ENCODE measurements around the gene NEK9. TPM values are rescaled to one million over a fixed set of nuclear protein-coding genes. Genes with fewer than 3 reads are reported as not detected.

Gene NEK9
- total and polyA plus RNA-seq, 2 donors (not counting 3 experiments of a cell fraction or from before 2014, with no cell fraction given), result 22.1 to 65.1 TPM

DNA sequence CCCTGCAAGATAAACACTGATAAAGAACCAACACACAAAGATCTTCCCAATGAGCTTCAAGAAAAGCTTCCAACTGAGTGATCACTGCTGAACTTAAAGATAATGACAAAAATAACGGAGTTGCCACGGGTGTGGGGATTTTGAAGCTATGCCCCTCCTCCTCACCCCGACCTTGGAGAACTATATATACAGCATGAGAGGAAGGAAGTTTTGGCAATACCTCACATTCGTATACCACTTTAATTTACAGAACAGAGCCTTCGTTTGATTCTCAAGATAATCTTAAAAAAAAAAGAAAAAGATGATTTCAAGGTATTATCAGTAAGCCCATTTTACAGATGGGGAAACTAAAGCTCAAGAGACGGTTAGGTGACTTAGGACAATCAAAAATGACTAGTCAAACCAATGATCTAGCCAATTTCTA lies 715 bp downstream of the NEK9 start:
- Histone ChIP-seq H3K4me2 (ENCODE audit: insufficient read depth, low read length) (peak overlapping the region; percentile 93), H3K9me3 (replicated peaks; ENCODE audit: control insufficient read depth, insufficient read depth, low read length) (no peaks in the 10 kb centered on the region), H3K27me3 (ENCODE audit: control insufficient read depth in 2 of 2, insufficient read depth in 2 of 2, low read length in 2 of 2) (no peaks in the 10 kb centered on the region), H3K36me3 (ENCODE audit: control insufficient read depth in 2 of 2, extremely low read depth in 1 of 2, insufficient read depth in 2 of 2, low read length in 2 of 2) (peaks cover 0 to 3% of the 10 kb centered on the region in 2 experiments), H3K9me1 (replicated peaks; ENCODE audit: control insufficient read depth, extremely low read depth, insufficient read depth, low read length) (no peaks in the 10 kb centered on the region), H4K20me1 (replicated peaks; ENCODE audit: control insufficient read depth, extremely low read depth, insufficient read depth, low read length) (no peaks in the 10 kb centered on the region), H2AFZ (ENCODE audit: low read depth, low read length) (no peak overlapping the region), H3K79me2 (ENCODE audit: control insufficient read depth, insufficient read depth, low read length) (peaks cover 17% of the 10 kb centered on the region), H3K27ac (ENCODE audit: insufficient read depth, low read depth, low read length) (peak overlapping the region; percentile 95), H3K4me3 (replicated peaks in 1 of 3; ENCODE audit: insufficient read depth in 1 of 3, low read depth in 1 of 3, low read length in 3 of 3) (peak overlapping the region; percentile 36 to 69 (median 62)), H3K4me1 (ENCODE audit: control insufficient read depth, extremely low read depth, insufficient read depth, low read length) (peaks cover 46% of the 10 kb centered on the region), H3K9ac (replicated peaks; ENCODE audit: extremely low read depth, insufficient read depth, low read length) (peak overlapping the region; percentile 92)
- intact Hi-C loops (cut with micrococcal nuclease), result no loop called here
- no TSS peak for BruUV-seq (replicated peaks)
- POLR2A ChIA-PET, result interaction anchor here (0.7 to 0.9 kb wide), 2 partner anchors 168 to 176 kb away, joined by 3 to 4 read pairs; no protein-coding TSS in a partner anchor
- no peak for FAIRE-seq
- no peak for TF ChIP-seq JUN (IDR thresholded peaks at IDR 0.05; ENCODE audit: borderline replicate concordance, insufficient read depth, insufficient read length, low read depth)
- TF ChIP-seq EZH2 (IDR thresholded peaks at IDR 0.05; ENCODE audit: borderline replicate concordance, low read depth, low read length, severe bottlenecking), result no peak
- CTCF ChIA-PET, result interaction anchor here (1.9 to 7.1 kb wide), 2 partner anchors 170 to 178 kb away, joined by 9 to 77 read pairs; no protein-coding TSS in a partner anchor
- peak; percentile 33 for DNase-seq (ENCODE audit: low read depth, low spot score)
- dilution Hi-C loops (cut with MboI; ENCODE audit: extremely low pct_ligation_motif_present, low sequenced_read_pairs), result loop anchor here (25.0 kb wide), 1 partner anchor 161 kb away; the partner anchor contains the start of gene FOS

DNA sequence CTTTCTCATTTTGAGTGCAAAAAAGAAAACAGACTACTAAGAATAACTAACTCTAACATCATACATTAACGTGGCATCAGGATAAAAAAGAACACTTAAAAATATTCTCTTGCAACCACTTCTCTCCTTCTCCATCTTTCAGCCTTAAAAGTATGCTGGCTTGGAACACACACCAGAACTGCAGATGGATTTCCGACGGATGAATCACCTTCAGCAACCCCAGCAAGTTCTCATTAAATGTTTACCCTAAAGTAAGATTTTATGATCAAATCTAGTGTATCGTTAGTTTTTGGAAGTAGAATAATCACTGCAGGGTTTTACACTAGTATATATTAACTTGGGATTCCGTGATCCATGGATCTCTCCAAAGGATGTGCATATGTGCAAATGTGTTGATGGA lies 1.2 kb downstream of the NEK9 start:
- no peaks in the 10 kb centered on the region for H3K9me3 ChIP-seq (replicated peaks; ENCODE audit: control insufficient read depth, insufficient read depth, low read length)
- no peaks in the 10 kb centered on the region for H3K9me1 ChIP-seq (replicated peaks; ENCODE audit: control insufficient read depth, extremely low read depth, insufficient read depth, low read length)
- H3K27me3 ChIP-seq (ENCODE audit: control insufficient read depth in 2 of 2, insufficient read depth in 2 of 2, low read length in 2 of 2), result no peaks in the 10 kb centered on the region
- no peak overlapping the region for H2AFZ ChIP-seq (ENCODE audit: low read depth, low read length)
- no peaks in the 10 kb centered on the region for H4K20me1 ChIP-seq (replicated peaks; ENCODE audit: control insufficient read depth, extremely low read depth, insufficient read depth, low read length)
- H3K79me2 ChIP-seq (ENCODE audit: control insufficient read depth, insufficient read depth, low read length), result peaks cover 17% of the 10 kb centered on the region
- peaks cover 51% of the 10 kb centered on the region for H3K4me1 ChIP-seq (ENCODE audit: control insufficient read depth, extremely low read depth, insufficient read depth, low read length)
- peak overlapping the region; percentile 36 to 69 (median 62) for H3K4me3 ChIP-seq (replicated peaks in 1 of 3; ENCODE audit: insufficient read depth in 1 of 3, low read depth in 1 of 3, low read length in 3 of 3)
- POLR2A ChIA-PET, result no interaction called here
- H3K27ac ChIP-seq (ENCODE audit: insufficient read depth, low read depth, low read length), result peak overlapping the region; percentile 95
- H3K9ac ChIP-seq (replicated peaks; ENCODE audit: extremely low read depth, insufficient read depth, low read length), result peak overlapping the region; percentile 92
- no TSS peak for BruUV-seq (replicated peaks)
- CTCF ChIA-PET, result interaction anchor here (1.9 kb wide), 1 partner anchor 179 kb away, joined by 9 read pairs; no protein-coding TSS in a partner anchor
- H3K36me3 ChIP-seq (ENCODE audit: control insufficient read depth in 2 of 2, extremely low read depth in 1 of 2, insufficient read depth in 2 of 2, low read length in 2 of 2), result no peaks in the 10 kb centered on the region
- FAIRE-seq (peak; percentile 18), DNase-seq (ENCODE audit: low read depth, low spot score) (peak; percentile 60)
- H3K4me2 ChIP-seq (ENCODE audit: insufficient read depth, low read length), result peak overlapping the region; percentile 93
- dilution Hi-C loops (cut with MboI; ENCODE audit: extremely low pct_ligation_motif_present, low sequenced_read_pairs) (loop anchor here (25.0 kb wide), 1 partner anchor 162 kb away; the partner anchor contains the start of gene FOS), intact Hi-C loops (cut with micrococcal nuclease) (no loop called here)
- TF ChIP-seq FOS (IDR thresholded peaks at IDR 0.05; ENCODE audit: borderline replicate concordance, insufficient read depth, low read length), result peak; percentile 54
- TF ChIP-seq MYC (IDR thresholded peaks at IDR 0.05; ENCODE audit: low read depth, low read length), result no peak
